A549 (cell line): Measurements from ENCODE around the gene MRPL51. TPM values are rescaled to one million over a fixed set of nuclear protein-coding genes. Genes with fewer than 3 reads are reported as not detected.

ENCODE experiments used
- ATAC-seq, 2 experiments: fragments of 200-7000 bp in 1 of 2; fragments of >200 bp in 1 of 2; cut with Nextera tagmentation in 1 of 2; cut with Tn5 transposase in 1 of 2; 3 replicates each; pipeline versions ENCODE4 v1.8.0 to v1.9.1; 2018 to 2020; ENCODE audit warnings: mild to moderate bottlenecking in 1 of 2, moderate library complexity in 1 of 2
- CTCF ChIA-PET: fragments of 300-600 bp; sonication (Branson Sonifier 250); formaldehyde crosslinking; extraction: SDS; loops from one replicate; lab custom pipeline; 2021; ENCODE audit warnings: antibody characterized with exemption, inconsistent platforms; lab: Yijun Ruan, JAX
- POLR2A ChIA-PET: fragments of 350-600 bp; formaldehyde crosslinking; extraction: SDS; loops from one replicate; lab custom pipeline; 2021; ENCODE audit warnings: antibody characterized with exemption, inconsistent platforms; lab: Yijun Ruan, JAX
- DNase-seq, 2 experiments: peaks; one replicate each; pipeline versions ENCODE4 v3.0.0 to v3.0.0-alpha.2; 2011 to 2016; ENCODE audit warnings: low read depth in 1 of 2, low spot score in 1 of 2
- FAIRE-seq: peaks from 2 replicates; lab custom pipeline; 2011; peaks lifted over from hg19 to GRCh38; lab: Jason Lieb, UNC
- H3K27ac ChIP-seq, 2 experiments: fragments of >200 bp; sonication (Bioruptor Twin); formaldehyde crosslinking; 3 replicates each; pipeline ENCODE4 v1.5.1; 2016 to 2017
- H3K4me1 ChIP-seq: fragments of >200 bp; sonication (Bioruptor Twin); formaldehyde crosslinking; 3 replicates; pipeline ENCODE4 v1.6.1; 2016
- H3K4me2 ChIP-seq: fragments of >200 bp; sonication (Bioruptor Twin); formaldehyde crosslinking; 3 replicates; pipeline ENCODE4 v1.6.1; 2016
- H3K4me3 ChIP-seq: fragments of >200 bp; sonication (Bioruptor Twin); formaldehyde crosslinking; 3 replicates; pipeline ENCODE4 v1.5.1; 2016
- H3K9me3 ChIP-seq: fragments of >200 bp; sonication (Bioruptor Twin); formaldehyde crosslinking; 3 replicates; pipeline ENCODE4 v1.6.1; 2016
- BCL3 ChIP-seq: fragments of >200 bp; sonication (Bioruptor Twin); formaldehyde crosslinking; IDR thresholded peaks from 3 replicates; pipeline ENCODE4 v1.6.1; 2016
- BHLHE40 ChIP-seq: IDR thresholded peaks from 2 replicates; pipeline ENCODE4 v1.6.1; 2012; ENCODE audit warnings: low read depth, low read length, inconsistent platforms
- CBX2 ChIP-seq: fragments of 200-600 bp; sonication (generic); IDR thresholded peaks from 2 replicates; pipeline ENCODE4 v1.6.1; 2016; ENCODE audit warnings: low read depth, mild to moderate bottlenecking, borderline replicate concordance
- CHD2 ChIP-seq: fragments of 150-350 bp; IDR thresholded peaks from 2 replicates; pipeline ENCODE4 v1.6.1; 2014; ENCODE audit warnings: low read length; ENCODE audit not compliant: partially characterized antibody
- ESRRA ChIP-seq: fragments of 150-350 bp; IDR thresholded peaks from 2 replicates; pipeline ENCODE4 v1.6.1; 2014; ENCODE audit warnings: mild to moderate bottlenecking, low read length, borderline replicate concordance
- FOSB ChIP-seq: fragments of 250-450 bp; sonication (Bioruptor Pico); IDR thresholded peaks from 2 replicates; pipeline ENCODE4 v1.5.0; 2020; ENCODE audit warnings: mild to moderate bottlenecking, moderate library complexity
- HDAC2 ChIP-seq: fragments of 200-600 bp; sonication (generic); IDR thresholded peaks from 2 replicates; pipeline ENCODE4 v1.6.1; 2016
- HOXA7 ChIP-seq: fragments of 250-450 bp; sonication (Bioruptor Pico); IDR thresholded peaks from 2 replicates; pipeline ENCODE4 v1.5.0; 2020; ENCODE audit warnings: mild to moderate bottlenecking, moderate library complexity
- HOXB13 ChIP-seq: fragments of 250-450 bp; sonication (Bioruptor Pico); IDR thresholded peaks from 2 replicates; pipeline ENCODE4 v1.5.0; 2020; ENCODE audit warnings: low read depth, mild to moderate bottlenecking, moderate library complexity
- JUN ChIP-seq, 2 experiments: fragments of >200 bp; sonication (Bioruptor Twin); formaldehyde crosslinking; IDR thresholded peaks; 2 replicates in 1 of 2; 3 replicates in 1 of 2; pipeline ENCODE4 v1.6.1; 2016 to 2017
- KDM1A ChIP-seq: fragments of 200-600 bp; sonication (generic); IDR thresholded peaks from 2 replicates; pipeline ENCODE4 v1.6.1; 2016; ENCODE audit warnings: low read depth, mild to moderate bottlenecking
- MAX ChIP-seq: IDR thresholded peaks from 2 replicates; pipeline ENCODE4 v1.6.1; 2012
- MYC ChIP-seq: IDR thresholded peaks from 2 replicates; pipeline ENCODE4 v1.6.1; 2012; ENCODE audit warnings: mild to moderate bottlenecking, inconsistent platforms, low read length, improper control_type of control experiment, borderline replicate concordance
- NR3C1 ChIP-seq: fragments of >200 bp; sonication (Bioruptor Twin); formaldehyde crosslinking; IDR thresholded peaks from 3 replicates; pipeline ENCODE4 v1.6.1; 2017
- POLR2AphosphoS2 ChIP-seq: conservative IDR thresholded peaks from 2 replicates; pipeline ENCODE4 v1.6.1; 2012; ENCODE audit warnings: low read length, improper control_type of control experiment, inconsistent platforms
- RARB ChIP-seq: fragments of 250-450 bp; sonication (Bioruptor Pico); IDR thresholded peaks from 2 replicates; pipeline ENCODE4 v1.8.0; 2021; ENCODE audit warnings: mild to moderate bottlenecking, moderate library complexity
- RCOR1 ChIP-seq: fragments of 150-350 bp; IDR thresholded peaks from 2 replicates; pipeline ENCODE4 v1.6.1; 2014; ENCODE audit warnings: antibody characterized with exemption, low read length, low read depth
- REST ChIP-seq: fragments of 200-600 bp; sonication (generic); IDR thresholded peaks from 2 replicates; pipeline ENCODE4 v1.6.1; 2016; ENCODE audit warnings: antibody characterized with exemption, mild to moderate bottlenecking, moderate library complexity
- RNF2 ChIP-seq: fragments of 200-600 bp; sonication (generic); IDR thresholded peaks from 2 replicates; pipeline ENCODE4 v1.6.1; 2016; ENCODE audit warnings: low read depth, mild to moderate bottlenecking, antibody characterized with exemption, moderate library complexity, borderline replicate concordance
- TP53 ChIP-seq: fragments of 250-450 bp; sonication (Bioruptor Pico); IDR thresholded peaks from 2 replicates; pipeline ENCODE4 v1.5.0; 2021; ENCODE audit warnings: mild to moderate bottlenecking, moderate library complexity
- USF2 ChIP-seq: fragments of 450-650 bp; IDR thresholded peaks from 2 replicates; pipeline ENCODE4 v1.6.1; 2014; ENCODE audit warnings: antibody characterized with exemption
- ZFP36 ChIP-seq: fragments of 450-650 bp; IDR thresholded peaks from 2 replicates; pipeline ENCODE4 v1.6.1; 2014; ENCODE audit warnings: borderline replicate concordance; ENCODE audit not compliant: partially characterized antibody
- ZNF302 ChIP-seq: fragments of 250-450 bp; sonication (Bioruptor Pico); IDR thresholded peaks from 2 replicates; pipeline ENCODE4 v1.9.0; 2021; ENCODE audit warnings: inconsistent platforms, mild to moderate bottlenecking, moderate library complexity
- ZSCAN20 ChIP-seq: fragments of 250-450 bp; sonication (Bioruptor Pico); IDR thresholded peaks from 2 replicates; pipeline ENCODE4 v1.8.0; 2022; ENCODE audit warnings: mild to moderate bottlenecking, moderate library complexity
- WGBS: methylation state at CpG from one replicate; pipeline ENCODE4 v1.1.6; 2017; ENCODE audit errors: missing lambda C conversion rate; 5-methylcytosine and 5-hydroxymethylcytosine counted together
- polyA plus RNA-seq, 4 experiments: library from polyadenylated mRNA; depleted of rRNA in 3 of 4; stranded (reverse); fragments of >200 nt; fragmentation: RNase III in 1 of 4; extraction: RNeasy Plus Mini Kit Qiagen cat#74134 plus additional on column Dnase treatment in 1 of 4; gene quantifications; 2 replicates in 3 of 4; 3 replicates in 1 of 4; pipeline ENCODE4 v1.2.3, GENCODE V29; 2011 to 2017

MRPL51 gene
- polyA plus RNA-seq, 2 of the 4 experiments (the other 2 are of a cell fraction), result 272 to 337 TPM

GRCh38 chr12:6524648-6525047 lies 31.6 kb upstream of the MRPL51 start:
- ATAC-seq (no peak), DNase-seq (no peak), FAIRE-seq (no peak)
- H3K27ac ChIP-seq, result no peak overlapping the region
- H3K4me1 ChIP-seq, result no peaks in the 10 kb centered on the region
- ChIA-PET CTCF (interaction anchor here (0.5 to 2.8 kb wide), 2 partner anchors 13 to 83 kb away, joined by 3 to 8 read pairs; no protein-coding TSS in a partner anchor), POLR2A (no interaction called here)
- no peak for TF ChIP-seq ESRRA
- TF ChIP-seq FOSB (CRISPR knock-in tag), result no peak
- no peak for TF ChIP-seq KDM1A
- TF ChIP-seq ZNF302, result no peak
- TF ChIP-seq MAX, result no peak
- TF ChIP-seq NR3C1, result no peak
- TF ChIP-seq ZSCAN20 (CRISPR knock-in tag), result no peak
- no peaks in the 10 kb centered on the region for H3K9me3 ChIP-seq
- H3K4me3 ChIP-seq, result no peak overlapping the region
- no peak overlapping the region for H3K4me2 ChIP-seq
- 90% methylated on average over 5 of the region's 5 CpGs for WGBS

GRCh38 chr12:6523708-6524107 lies 30.6 kb upstream of the MRPL51 start:
- DNase-seq (no peak), ATAC-seq (no peak), FAIRE-seq (no peak)
- ChIA-PET CTCF (interaction anchor here (0.5 to 2.8 kb wide), 5 partner anchors 14 to 98 kb away, joined by 3 to 8 read pairs (median 3); no protein-coding TSS in a partner anchor), POLR2A (interaction anchor here (1.1 kb wide), 1 partner anchor 11 kb away, joined by 6 read pairs; the partner anchor contains the start of gene GAPDH)
- Histone ChIP-seq H3K4me2 (no peak overlapping the region), H3K4me1 (no peaks in the 10 kb centered on the region), H3K4me3 (no peak overlapping the region), H3K27ac (no peak overlapping the region), H3K9me3 (no peaks in the 10 kb centered on the region)
- TF ChIP-seq JUN (IDR thresholded peaks at IDR 0.05) (no peak), HDAC2 (no peak), ESRRA (no peak), BHLHE40 (no peak), CBX2 (no peak), RARB (CRISPR knock-in tag) (no peak), RCOR1 (no peak), MYC (no peak)
- 95% methylated on average over 3 of the region's 3 CpGs for WGBS

GRCh38 chr12:6522193-6522592 lies 29.1 kb upstream of the MRPL51 start:
- H3K4me2 ChIP-seq, result no peak overlapping the region
- DNase-seq (no peak), ATAC-seq (no peak), FAIRE-seq (no peak)
- TF ChIP-seq RNF2 (no peak), FOSB (CRISPR knock-in tag) (no peak), HOXA7 (CRISPR knock-in tag) (no peak), BCL3 (no peak), TP53 (CRISPR knock-in tag) (no peak), CHD2 (no peak), HOXB13 (CRISPR knock-in tag) (no peak), REST (no peak), POLR2AphosphoS2 (no peak), BHLHE40 (no peak), ZSCAN20 (CRISPR knock-in tag) (no peak), JUN (IDR thresholded peaks at IDR 0.05) (no peak), USF2 (no peak), ZNF302 (no peak), ZFP36 (no peak), RARB (CRISPR knock-in tag) (no peak)
- H3K27ac ChIP-seq, result no peak overlapping the region
- CTCF ChIA-PET, result interaction anchor here (0.6 to 2.8 kb wide), 7 partner anchors 11 to 97 kb away, joined by 3 to 8 read pairs (median 3); no protein-coding TSS in a partner anchor
- H3K9me3 ChIP-seq, result no peaks in the 10 kb centered on the region
- H3K4me3 ChIP-seq, result no peak overlapping the region
- 95% methylated on average over 10 of the region's 10 CpGs for WGBS
- POLR2A ChIA-PET, result no interaction called here
- no peaks in the 10 kb centered on the region for H3K4me1 ChIP-seq
